HUES6 (cell line): ENCODE measurements around the gene CDON.
"Not testable (repeated sequence)": the region's sequence is repeated elsewhere in the genome, so short reads cannot be mapped to it uniquely, and the experiment has no call there.

ENCODE experiments used
- H3K27ac ChIP-seq: 2 replicates; pipeline ENCODE4 v1.7.0; 2013; ENCODE audit warnings: low read depth, mild to moderate bottlenecking, low read length, inconsistent platforms
- H3K27me3 ChIP-seq: 2 replicates; pipeline ENCODE4 v1.6.1; 2013; ENCODE audit warnings: low read length; ENCODE audit not compliant: control insufficient read depth, insufficient read depth
- H3K36me3 ChIP-seq: 2 replicates; pipeline ENCODE4 v1.6.1; 2013; ENCODE audit warnings: low read length; ENCODE audit not compliant: control insufficient read depth, insufficient read depth
- H3K4me1 ChIP-seq: 2 replicates; pipeline ENCODE4 v1.6.1; 2013; ENCODE audit warnings: low read length; ENCODE audit not compliant: control insufficient read depth, insufficient read depth
- H3K4me3 ChIP-seq: 2 replicates; pipeline ENCODE4 v1.5.1; 2013; ENCODE audit warnings: low read depth, low read length
- H3K9ac ChIP-seq: one replicate; pipeline ENCODE4 v1.6.1; 2013; ENCODE audit warnings: mild to moderate bottlenecking, low read length
- H3K9me3 ChIP-seq: 2 replicates; pipeline ENCODE4 v1.6.1; 2013; ENCODE audit warnings: low read depth, low read length; ENCODE audit not compliant: control insufficient read depth, insufficient read depth

CDON gene

DNA sequence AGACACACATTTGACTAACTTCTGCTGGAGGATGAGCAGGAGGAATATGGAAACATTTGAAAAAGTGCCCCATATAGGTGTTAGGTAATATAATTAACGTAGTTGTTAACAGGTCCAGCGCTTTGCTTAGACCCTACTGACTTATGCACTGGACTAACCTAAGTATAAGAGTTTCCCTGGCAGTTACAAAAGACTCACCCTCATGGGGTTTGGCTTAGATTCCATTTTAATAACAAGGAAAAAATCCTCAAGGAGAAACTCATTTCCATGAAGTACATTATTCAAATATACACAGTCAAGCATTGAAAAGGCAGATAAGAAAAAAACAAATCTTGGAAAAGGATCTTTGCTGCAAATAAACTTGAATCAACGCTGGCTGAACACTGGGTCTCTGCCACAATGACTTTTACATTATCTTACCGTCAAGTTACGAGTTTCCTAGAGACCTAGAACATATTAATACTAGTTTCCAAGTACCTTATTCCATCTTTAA, 27.7 kb downstream of the CDON start:
- no peak overlapping the region for H3K27ac ChIP-seq

DNA sequence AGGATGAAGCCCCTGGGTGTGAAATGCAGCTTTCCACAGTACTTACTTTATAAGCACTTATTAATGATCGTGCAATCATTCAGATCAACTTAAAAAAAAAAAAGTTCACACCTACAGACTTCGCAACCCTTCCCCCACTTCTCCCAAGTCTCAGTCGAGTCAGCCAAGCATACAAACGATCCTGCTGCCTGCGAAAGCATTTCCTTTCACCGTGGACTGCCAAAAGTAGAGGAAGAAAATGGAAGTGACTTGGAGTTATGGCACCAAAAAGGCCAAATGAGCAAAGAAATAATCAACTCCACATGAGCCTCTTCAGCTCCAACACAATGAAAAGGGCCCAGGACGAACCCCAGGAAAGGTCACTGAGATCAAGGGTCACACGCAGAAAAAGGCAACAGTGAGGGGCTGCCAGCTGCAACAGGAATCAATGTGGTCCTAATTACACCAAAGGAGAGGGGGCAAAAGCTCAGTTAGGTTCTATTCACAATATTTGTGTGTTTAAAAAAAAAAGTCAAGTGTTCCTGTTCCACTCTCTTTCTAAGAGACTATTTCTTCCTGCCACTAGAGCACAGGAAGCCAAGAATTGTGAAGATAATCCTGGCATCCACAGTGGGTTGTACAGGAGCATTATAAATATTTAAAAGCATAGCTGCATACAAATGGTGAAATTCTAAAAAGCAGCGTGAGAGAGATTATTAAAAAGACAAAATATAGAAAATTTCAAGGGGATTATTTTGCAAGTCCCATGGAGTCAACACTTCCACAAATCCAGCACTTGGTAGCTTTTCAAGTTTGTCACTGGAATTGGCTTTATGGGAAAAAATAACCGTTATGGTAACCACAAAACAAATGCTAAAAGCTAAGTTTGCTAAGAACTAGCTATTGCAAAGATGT, 28.4 kb downstream of the CDON start:
- Histone ChIP-seq H3K27me3 (no peaks in the 10 kb centered on the region), H3K4me3 (no peak overlapping the region), H3K9ac (no peak overlapping the region), H3K36me3 (no peaks in the 10 kb centered on the region), H3K9me3 (no peaks in the 10 kb centered on the region), H3K4me1 (peaks cover 16% of the 10 kb centered on the region), H3K27ac (no peak overlapping the region)

More for the DNA sequence above, 27.7 kb downstream of the CDON start:
- peaks cover 21% of the 10 kb centered on the region for H3K4me1 ChIP-seq
- no peaks in the 10 kb centered on the region for H3K27me3 ChIP-seq
- no peak overlapping the region for H3K4me3 ChIP-seq
- H3K9ac ChIP-seq = no peak overlapping the region
- no peaks in the 10 kb centered on the region for H3K9me3 ChIP-seq
- H3K36me3 ChIP-seq = no peaks in the 10 kb centered on the region

DNA sequence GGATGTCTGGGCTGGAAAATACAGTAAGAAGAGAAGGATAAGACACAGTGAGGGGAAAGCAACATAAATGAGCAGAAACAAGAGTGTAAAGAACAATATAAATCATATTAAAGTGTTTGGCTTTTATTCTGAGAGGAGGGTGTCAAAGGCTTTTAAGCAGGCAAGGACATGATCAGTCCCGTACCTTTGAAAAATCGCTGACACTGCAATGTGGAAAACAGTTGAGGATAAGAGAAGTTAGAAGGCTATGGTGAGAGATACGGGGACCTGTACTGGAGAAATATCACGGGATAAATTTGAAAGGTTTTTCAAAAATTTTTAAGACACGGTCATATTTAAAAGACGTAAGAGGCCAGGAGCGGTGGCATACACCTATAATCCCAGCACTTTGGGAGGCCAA, 30.3 kb downstream of the CDON start:
- Histone ChIP-seq H3K36me3 (no peaks in the 10 kb centered on the region), H3K9ac (no peak overlapping the region), H3K27me3 (no peaks in the 10 kb centered on the region), H3K9me3 (no peaks in the 10 kb centered on the region), H3K4me3 (no peak overlapping the region), H3K27ac (no peak overlapping the region), H3K4me1 (peaks cover 14% of the 10 kb centered on the region; the same call in 1 of the 2 replicates)

DNA sequence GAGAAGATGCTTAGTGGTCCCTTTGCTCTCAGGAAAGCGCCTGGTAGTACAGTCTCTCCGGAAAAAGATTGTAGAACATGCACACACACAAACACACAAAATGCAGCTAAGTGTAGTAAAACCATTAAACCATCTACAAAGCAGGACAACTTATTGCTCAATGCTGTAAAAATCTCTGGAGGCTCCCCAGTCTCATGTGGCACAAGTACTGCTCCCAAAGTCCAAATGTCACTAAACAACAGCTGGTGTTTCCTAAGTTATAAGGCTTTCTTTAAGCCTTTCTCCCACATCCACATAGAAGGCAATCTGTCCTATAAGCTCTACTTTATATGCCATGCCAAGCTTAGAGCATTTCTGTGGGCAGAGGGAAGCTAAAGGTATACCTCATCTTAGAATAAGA, 32.9 kb downstream of the CDON start:
- no peak overlapping the region for H3K4me3 ChIP-seq
- no peaks in the 10 kb centered on the region for H3K36me3 ChIP-seq
- no peaks in the 10 kb centered on the region for H3K27me3 ChIP-seq
- peaks cover 14% of the 10 kb centered on the region; the same call in 1 of the 2 replicates for H3K4me1 ChIP-seq
- no peaks in the 10 kb centered on the region for H3K9me3 ChIP-seq
- H3K27ac ChIP-seq = no peak overlapping the region
- H3K9ac ChIP-seq = no peak overlapping the region

DNA sequence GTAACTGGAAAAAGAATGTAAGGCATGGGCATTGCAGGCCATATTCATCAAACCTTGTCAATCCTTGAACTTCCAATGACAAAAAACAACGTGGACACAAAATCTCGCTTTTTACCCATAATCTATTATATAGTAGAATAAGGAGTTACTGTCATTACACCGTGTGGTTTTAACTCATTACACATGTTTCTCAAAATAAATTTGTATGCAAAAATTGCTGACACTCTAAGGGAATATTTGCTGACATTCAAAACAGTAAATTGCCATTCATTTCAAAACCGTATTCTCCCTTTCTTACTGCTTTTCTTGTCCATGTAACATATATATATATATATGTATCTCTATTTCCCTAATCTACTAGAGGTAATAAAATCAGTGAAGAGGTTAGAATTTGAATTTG, 33.4 kb downstream of the CDON start:
- no peak overlapping the region for H3K9ac ChIP-seq
- H3K4me1 ChIP-seq = peaks cover 8% of the 10 kb centered on the region; the same call in 1 of the 2 replicates
- no peak overlapping the region for H3K4me3 ChIP-seq
- no peaks in the 10 kb centered on the region for H3K27me3 ChIP-seq
- no peaks in the 10 kb centered on the region for H3K36me3 ChIP-seq
- no peak overlapping the region for H3K27ac ChIP-seq
- no peaks in the 10 kb centered on the region for H3K9me3 ChIP-seq

DNA sequence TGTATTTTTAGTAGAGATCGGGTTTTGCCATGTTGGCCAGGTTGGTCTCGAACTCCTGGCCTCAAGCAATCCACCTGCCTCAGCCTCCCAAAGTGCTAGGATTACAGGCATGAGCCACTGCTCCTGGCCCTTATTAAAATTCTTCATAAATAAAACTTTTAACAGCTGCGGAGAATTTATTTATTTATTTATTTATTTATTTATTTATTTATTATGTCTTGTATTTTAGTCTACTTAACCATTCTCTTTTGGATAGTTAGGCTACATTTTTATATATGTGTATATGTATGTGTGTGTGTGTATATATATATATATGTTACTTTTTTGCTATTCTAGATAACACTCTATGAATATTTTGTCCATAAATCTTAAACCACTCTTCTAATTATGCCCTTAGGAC, 34.1 kb downstream of the CDON start:
- not testable (repeated sequence) for H3K27me3 ChIP-seq, H3K4me3 ChIP-seq, H3K27ac ChIP-seq, H3K9ac ChIP-seq, H3K36me3 ChIP-seq, H3K4me1 ChIP-seq, H3K9me3 ChIP-seq

DNA sequence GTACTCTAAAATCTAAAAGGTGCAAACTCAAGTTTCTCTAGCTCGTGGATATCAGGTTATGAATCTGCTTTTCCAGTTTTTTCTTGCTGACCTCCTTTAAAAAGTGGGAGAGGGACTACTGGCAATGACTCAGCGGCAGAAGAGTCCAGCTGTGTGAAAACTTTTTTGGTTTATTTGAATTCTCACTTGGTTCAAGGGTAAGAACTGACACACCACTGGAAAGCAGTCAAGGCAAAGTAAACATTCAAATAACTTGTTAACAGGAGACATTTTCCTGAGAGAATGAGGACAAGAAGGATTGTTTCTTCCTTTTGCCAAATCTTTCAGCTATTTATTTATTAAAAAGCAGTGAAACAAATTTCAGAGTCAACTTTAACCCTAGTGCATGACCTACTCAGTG, 36.1 kb downstream of the CDON start:
- no peak overlapping the region for H3K4me3 ChIP-seq
- no peaks in the 10 kb centered on the region; the same call in 1 of the 2 replicates for H3K4me1 ChIP-seq
- H3K27me3 ChIP-seq = no peaks in the 10 kb centered on the region
- no peaks in the 10 kb centered on the region for H3K9me3 ChIP-seq
- no peaks in the 10 kb centered on the region for H3K36me3 ChIP-seq
- H3K9ac ChIP-seq = no peak overlapping the region
- H3K27ac ChIP-seq = no peak overlapping the region

DNA sequence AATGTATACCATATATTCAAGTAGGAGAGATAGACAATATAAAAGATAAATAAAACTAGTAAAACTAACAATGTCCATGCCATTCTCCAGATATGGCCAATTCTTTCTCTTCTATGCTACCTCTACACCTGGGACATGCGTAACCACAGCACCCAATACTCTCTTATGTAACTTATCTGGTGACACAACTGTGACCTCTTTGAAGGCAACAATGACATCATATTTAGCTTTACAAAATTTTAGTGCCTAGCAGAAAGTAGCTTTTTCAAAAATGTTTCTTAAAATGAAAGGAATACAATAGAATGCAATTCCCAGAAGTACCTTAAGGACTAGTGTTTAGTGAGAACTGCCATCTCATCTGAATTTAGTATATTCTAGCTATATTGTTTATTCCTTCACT, 36.8 kb downstream of the CDON start:
- Histone ChIP-seq H3K27ac (no peak overlapping the region), H3K4me3 (no peak overlapping the region), H3K9ac (no peak overlapping the region), H3K4me1 (no peaks in the 10 kb centered on the region; the same call in 1 of the 2 replicates), H3K27me3 (no peaks in the 10 kb centered on the region), H3K36me3 (peaks cover 5% of the 10 kb centered on the region; the same call in 1 of the 2 replicates), H3K9me3 (no peaks in the 10 kb centered on the region)

DNA sequence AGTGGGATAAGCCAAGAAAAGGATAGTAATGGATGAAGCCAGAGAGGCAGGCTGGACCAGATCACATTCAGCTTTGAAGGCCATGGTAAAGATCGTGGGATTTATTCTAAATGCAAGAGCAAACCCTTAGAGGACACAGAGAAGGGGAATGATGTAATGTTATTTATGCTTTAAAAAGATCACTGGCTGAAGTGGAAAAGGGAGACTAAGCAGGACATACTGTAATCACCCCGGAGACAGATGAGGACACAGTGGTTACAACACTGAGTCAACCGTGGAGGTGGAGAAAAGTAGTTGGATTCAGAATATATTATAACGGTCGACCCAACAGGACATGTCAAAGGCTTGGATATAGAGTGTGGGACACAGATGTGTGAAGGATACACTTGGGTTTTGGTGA, 38.5 kb downstream of the CDON start:
- Histone ChIP-seq H3K27ac (no peak overlapping the region), H3K4me1 (no peaks in the 10 kb centered on the region; the same call in 1 of the 2 replicates), H3K27me3 (no peaks in the 10 kb centered on the region), H3K36me3 (peaks cover 11% of the 10 kb centered on the region; the same call in 1 of the 2 replicates), H3K9me3 (no peaks in the 10 kb centered on the region), H3K9ac (no peak overlapping the region), H3K4me3 (no peak overlapping the region)

DNA sequence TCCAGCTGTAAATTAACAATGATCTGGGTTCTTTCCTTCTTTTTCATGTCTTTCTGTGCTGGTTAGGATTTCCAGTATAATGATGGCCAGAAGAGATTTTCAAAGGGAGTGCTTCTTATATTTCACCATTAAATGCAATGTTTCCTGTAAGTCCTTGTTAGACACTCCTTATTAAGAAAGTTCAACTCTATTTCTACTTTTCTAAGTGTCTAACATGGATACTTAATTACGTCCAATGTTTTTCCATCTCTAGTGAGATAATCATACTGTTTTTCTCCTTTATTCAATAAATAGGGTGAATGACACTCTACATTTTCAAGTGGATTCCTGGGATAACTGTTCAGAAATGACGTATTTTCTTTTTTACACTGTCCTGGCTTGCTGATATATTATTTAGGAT, 49.8 kb downstream of the CDON start:
- Histone ChIP-seq H3K27ac (no peak overlapping the region), H3K9ac (no peak overlapping the region), H3K36me3 (peaks cover 26% of the 10 kb centered on the region)

DNA sequence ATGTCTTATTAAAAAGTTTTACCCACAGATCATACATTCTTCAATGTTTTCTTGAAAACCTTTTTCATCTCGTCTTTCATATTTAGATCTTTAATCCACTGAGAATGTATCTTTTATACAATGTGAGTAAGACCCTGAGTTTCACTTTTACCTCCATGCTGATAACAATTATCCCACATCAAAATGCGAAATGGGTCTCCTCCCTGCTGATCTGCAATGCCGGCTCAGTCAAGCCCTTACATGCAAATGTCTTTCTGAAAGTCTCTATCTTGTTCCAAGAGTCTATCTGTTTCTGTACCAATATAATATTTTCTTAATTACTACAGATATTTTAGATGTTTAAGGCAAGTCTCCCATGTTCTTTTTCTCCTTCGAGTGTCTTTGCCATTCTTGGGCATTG, 50.9 kb downstream of the CDON start:
- Histone ChIP-seq H3K27me3 (no peaks in the 10 kb centered on the region), H3K36me3 (peaks cover 20% of the 10 kb centered on the region), H3K4me3 (no peak overlapping the region), H3K9ac (no peak overlapping the region), H3K4me1 (no peaks in the 10 kb centered on the region), H3K27ac (no peak overlapping the region), H3K9me3 (no peaks in the 10 kb centered on the region)

More for the DNA sequence above, 49.8 kb downstream of the CDON start:
- no peak overlapping the region for H3K4me3 ChIP-seq
- H3K9me3 ChIP-seq = no peaks in the 10 kb centered on the region
- H3K27me3 ChIP-seq = no peaks in the 10 kb centered on the region
- H3K4me1 ChIP-seq = no peaks in the 10 kb centered on the region
